Measurements from ENCODE around the gene FZD7.

FZD7 gene

DNA sequence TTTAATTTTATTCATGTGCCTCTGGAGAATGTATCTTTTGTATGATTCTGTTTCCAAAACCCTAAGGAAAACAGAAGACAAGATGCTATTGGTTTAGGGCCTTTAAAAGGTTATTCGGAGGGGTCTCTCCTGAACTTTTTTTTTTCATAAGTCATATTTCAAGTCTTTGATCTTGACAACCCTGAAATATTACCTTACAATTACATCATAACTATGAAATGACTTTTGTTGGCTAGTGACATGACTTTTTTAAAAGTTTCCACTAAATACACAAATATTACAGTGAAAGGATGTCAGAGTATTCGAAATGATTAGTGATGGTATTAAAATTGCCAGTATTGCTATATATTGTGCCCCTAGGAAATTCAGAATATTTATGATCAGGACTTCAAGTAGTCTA is 31.8 kb upstream of the FZD7 start:
- POLR2A ChIA-PET (ENCODE audit: low non-redundant PET): no interaction called here
- TF ChIP-seq, protein P1, sequence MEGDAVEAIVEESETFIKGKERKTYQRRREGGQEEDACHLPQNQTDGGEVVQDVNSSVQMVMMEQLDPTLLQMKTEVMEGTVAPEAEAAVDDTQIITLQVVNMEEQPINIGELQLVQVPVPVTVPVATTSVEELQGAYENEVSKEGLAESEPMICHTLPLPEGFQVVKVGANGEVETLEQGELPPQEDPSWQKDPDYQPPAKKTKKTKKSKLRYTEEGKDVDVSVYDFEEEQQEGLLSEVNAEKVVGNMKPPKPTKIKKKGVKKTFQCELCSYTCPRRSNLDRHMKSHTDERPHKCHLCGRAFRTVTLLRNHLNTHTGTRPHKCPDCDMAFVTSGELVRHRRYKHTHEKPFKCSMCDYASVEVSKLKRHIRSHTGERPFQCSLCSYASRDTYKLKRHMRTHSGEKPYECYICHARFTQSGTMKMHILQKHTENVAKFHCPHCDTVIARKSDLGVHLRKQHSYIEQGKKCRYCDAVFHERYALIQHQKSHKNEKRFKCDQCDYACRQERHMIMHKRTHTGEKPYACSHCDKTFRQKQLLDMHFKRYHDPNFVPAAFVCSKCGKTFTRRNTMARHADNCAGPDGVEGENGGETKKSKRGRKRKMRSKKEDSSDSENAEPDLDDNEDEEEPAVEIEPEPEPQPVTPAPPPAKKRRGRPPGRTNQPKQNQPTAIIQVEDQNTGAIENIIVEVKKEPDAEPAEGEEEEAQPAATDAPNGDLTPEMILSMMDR (conservative IDR thresholded peaks at IDR 0.05; ENCODE audit: low read depth): no peak
- CTCF ChIA-PET: interaction anchor here (0.6 kb wide), 1 partner anchor 223 kb away, joined by 9 read pairs; no protein-coding TSS in a partner anchor
- H3K27ac ChIP-seq: no peak overlapping the region
- DNase-seq (ENCODE audit: low spot score): no peak

GRCh38 chr2:202002381-202002780 is 31.3 kb upstream of the FZD7 start:
- ChIA-PET CTCF (interaction anchor here (0.6 kb wide), 1 partner anchor 222 kb away, joined by 9 read pairs; no protein-coding TSS in a partner anchor), POLR2A (ENCODE audit: low non-redundant PET) (no interaction called here)
- no peak for DNase-seq (ENCODE audit: low spot score)
- no peak overlapping the region for H3K27ac ChIP-seq
- TF ChIP-seq, protein P1 (conservative IDR thresholded peaks at IDR 0.05; ENCODE audit: low read depth): no peak

GRCh38 chr2:202005272-202005887 is 28.3 kb upstream of the FZD7 start:
- POLR2A ChIA-PET (ENCODE audit: low non-redundant PET): no interaction called here
- TF ChIP-seq, protein P1 (conservative IDR thresholded peaks at IDR 0.05; ENCODE audit: low read depth): no peak
- CTCF ChIA-PET: no interaction called here
- H3K27ac ChIP-seq: no peak overlapping the region
- DNase-seq (ENCODE audit: low spot score): no peak

- CTCF ChIA-PET: no interaction called here
- TF ChIP-seq, protein P1 (conservative IDR thresholded peaks at IDR 0.05; ENCODE audit: low read depth): no peak
- POLR2A ChIA-PET (ENCODE audit: low non-redundant PET): no interaction called here
- H3K27ac ChIP-seq: no peak overlapping the region
- DNase-seq (ENCODE audit: low spot score): no peak
Measured at GRCh38 chr2:202006301-202006700, 27.4 kb upstream of the FZD7 start.

DNA sequence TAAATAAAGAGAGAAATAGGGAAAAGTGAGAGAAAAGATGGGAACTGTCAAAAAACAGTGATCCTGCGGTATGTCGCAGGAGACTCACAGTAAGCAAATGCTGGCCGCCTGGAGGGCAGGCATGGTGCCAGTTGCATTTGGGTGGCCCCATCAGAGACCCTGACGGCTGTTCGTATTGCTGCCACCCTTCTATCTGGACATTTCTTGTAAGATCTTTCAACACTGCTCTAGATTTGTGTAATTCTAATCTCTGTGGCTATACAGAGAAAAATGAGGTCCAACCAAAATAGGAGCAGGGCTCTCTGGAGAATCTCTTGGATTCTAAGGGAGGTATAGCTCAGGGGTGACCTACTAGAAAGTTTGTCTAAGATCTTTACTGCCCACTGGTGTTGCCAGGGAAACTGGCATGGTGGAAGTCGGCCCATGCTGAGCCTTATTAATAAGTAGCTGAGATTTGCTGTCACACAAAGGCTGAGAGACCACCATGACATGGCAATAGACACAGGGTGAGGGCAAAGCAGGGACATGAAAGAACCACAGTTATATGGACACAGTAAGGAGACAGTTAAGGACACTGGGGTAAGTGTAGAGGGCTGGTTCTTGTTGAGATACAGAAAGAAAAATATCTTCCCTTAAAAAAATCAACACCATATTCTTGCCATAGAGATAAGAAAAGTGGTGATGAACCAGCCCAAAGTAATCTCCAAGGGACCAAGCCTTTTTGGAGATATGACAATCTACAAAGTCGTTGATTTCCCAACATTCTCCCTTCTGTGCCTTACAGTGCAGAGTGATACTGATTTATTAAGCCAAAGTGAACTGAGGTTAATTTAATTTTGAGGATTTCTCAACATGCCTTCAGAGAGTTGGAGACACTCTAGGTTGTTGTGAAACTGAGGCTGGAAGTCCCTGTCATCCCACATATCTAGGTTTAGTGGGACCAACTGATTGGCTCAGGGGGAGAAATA is 26.4 kb upstream of the FZD7 start:
- no peak for DNase-seq (ENCODE audit: low spot score)
- H3K27ac ChIP-seq: no peak overlapping the region
- ChIA-PET CTCF (no interaction called here), POLR2A (ENCODE audit: low non-redundant PET) (no interaction called here)
- TF ChIP-seq, protein P1 (conservative IDR thresholded peaks at IDR 0.05; ENCODE audit: low read depth): no peak

- CTCF ChIA-PET: interaction anchor here (0.6 kb wide), 1 partner anchor 1086 kb away, joined by 3 read pairs; no protein-coding TSS in a partner anchor
Measured at GRCh38 chr2:202007983-202008354, 25.7 kb upstream of the FZD7 start.

More at GRCh38 chr2:202007983-202008354, 25.7 kb upstream of the FZD7 start:
- H3K27ac ChIP-seq: no peak overlapping the region
- DNase-seq (ENCODE audit: low spot score): no peak
- POLR2A ChIA-PET (ENCODE audit: low non-redundant PET): no interaction called here
- TF ChIP-seq, protein P1 (conservative IDR thresholded peaks at IDR 0.05; ENCODE audit: low read depth): no peak

Data from RWPE1 (cell line).